H1 (cell line): Measurements from ENCODE around the gene AGBL4. TPM values are rescaled to one million over a fixed set of nuclear protein-coding genes. Genes with fewer than 3 reads are reported as not detected.

Source experiments
- CTCF ChIA-PET: fragments of 300-600 bp; sonication (Branson Sonifier 250); formaldehyde crosslinking; loops from one replicate; lab custom pipeline; 2021; ENCODE audit not compliant: partially characterized antibody; lab: Charles Lee
- POLR2A ChIA-PET: fragments of 300-600 bp; sonication (Branson Sonifier 250); formaldehyde crosslinking; loops from one replicate; lab custom pipeline; 2021; ENCODE audit warnings: inconsistent platforms; ENCODE audit not compliant: partially characterized antibody; lab: Charles Lee
- DNase-seq, 2 experiments: peaks; one replicate each; pipeline versions ENCODE4 v3.0.0 to v3.0.0-alpha.2; 2010 to 2022; ENCODE audit warnings: low spot score in 2 of 2, low read depth in 1 of 2, mixed read lengths in 1 of 2
- FAIRE-seq: peaks from 2 replicates; lab custom pipeline; 2011; peaks lifted over from hg19 to GRCh38; lab: Jason Lieb, UNC
- H2AFZ ChIP-seq: 2 replicates; pipeline ENCODE4 v1.8.1; 2012; ENCODE audit warnings: low read length, inconsistent platforms
- H2AK5ac ChIP-seq: 2 replicates; pipeline ENCODE4 v1.6.1; 2013; ENCODE audit warnings: low read depth, low read length
- H2BK120ac ChIP-seq: replicated peaks from 2 replicates; pipeline ENCODE3; 2013; ENCODE audit warnings: low read depth, low read length, inconsistent platforms
- H2BK12ac ChIP-seq: 2 replicates; pipeline ENCODE4 v1.6.1; 2013; ENCODE audit warnings: low read depth, low read length
- H2BK15ac ChIP-seq: 2 replicates; pipeline ENCODE4 v1.6.1; 2013; ENCODE audit warnings: low read length
- H2BK20ac ChIP-seq: 2 replicates; pipeline ENCODE4 v1.6.1; 2013; ENCODE audit warnings: low read length
- H2BK5ac ChIP-seq: 2 replicates; pipeline ENCODE4 v1.6.1; 2013; ENCODE audit warnings: low read depth, low read length
- H3K14ac ChIP-seq: 2 replicates; pipeline ENCODE4 v1.6.1; 2013; ENCODE audit warnings: inconsistent platforms; ENCODE audit not compliant: insufficient read length
- H3K18ac ChIP-seq: 2 replicates; pipeline ENCODE4 v1.6.1; 2013; ENCODE audit warnings: low read length; ENCODE audit errors: extremely low read depth
- H3K23ac ChIP-seq: 2 replicates; pipeline ENCODE4 v1.6.1; 2013; ENCODE audit warnings: inconsistent platforms; ENCODE audit not compliant: insufficient read length
- H3K23me2 ChIP-seq: 2 replicates; pipeline ENCODE4 v1.6.1; 2013; ENCODE audit warnings: low read depth, low read length
- H3K27ac ChIP-seq: 2 replicates; pipeline ENCODE4 v1.6.1; 2011; ENCODE audit warnings: low read depth, low read length, inconsistent platforms
- H3K27me3 ChIP-seq, 4 experiments: replicated peaks in 1 of 4; 1 replicate in 1 of 4; 2 replicates in 3 of 4; pipeline versions ENCODE4 v1.6.1 to v1.8.1; 2011 to 2013; ENCODE audit warnings: low read length in 3 of 4, mild to moderate bottlenecking in 3 of 4, inconsistent platforms in 2 of 4, mixed read lengths in 2 of 4, moderate library complexity in 1 of 4; ENCODE audit not compliant: control insufficient read depth in 3 of 4, insufficient read depth in 3 of 4; ENCODE audit errors: extremely low read depth in 1 of 4
- H3K36me3 ChIP-seq, 4 experiments: 2 replicates each; pipeline versions ENCODE4 v1.6.1 to v1.8.1; 2011 to 2013; ENCODE audit warnings: mild to moderate bottlenecking in 4 of 4, low read length in 3 of 4, moderate library complexity in 2 of 4, control low read depth in 1 of 4, inconsistent platforms in 1 of 4; ENCODE audit not compliant: insufficient read depth in 4 of 4, control insufficient read depth in 2 of 4
- H3K4ac ChIP-seq: replicated peaks from 2 replicates; pipeline ENCODE3; 2013; ENCODE audit warnings: low read length, low read depth, mixed read lengths, inconsistent platforms; ENCODE audit not compliant: insufficient read length
- H3K4me1 ChIP-seq, 4 experiments: replicated peaks in 1 of 4; 1 replicate in 1 of 4; 2 replicates in 3 of 4; pipeline versions ENCODE4 v1.6.1 to v1.8.1; 2011 to 2013; ENCODE audit warnings: low read length in 3 of 4, inconsistent platforms in 2 of 4, mixed read lengths in 1 of 4; ENCODE audit not compliant: insufficient read depth in 4 of 4, control insufficient read depth in 3 of 4
- H3K4me2 ChIP-seq, 2 experiments: 2 replicates each; pipeline versions ENCODE4 v1.6.1 to v1.8.1; 2011 to 2013; ENCODE audit warnings: low read depth in 2 of 2, low read length in 2 of 2, control low read depth in 1 of 2, inconsistent platforms in 1 of 2, mild to moderate bottlenecking in 1 of 2; ENCODE audit not compliant: insufficient read depth in 1 of 2
- H3K4me3 ChIP-seq, 4 experiments: fragments of 200-600, 300-600 bp in 1 of 4; sonication (generic), shearing (Covaris generic), sonication (Bioruptor Twin) in 1 of 4; 2 replicates each; pipeline versions ENCODE4 v1.5.1 to v1.8.1; 2011 to 2016; ENCODE audit warnings: low read length in 4 of 4, low read depth in 3 of 4, control low read depth in 2 of 4, inconsistent platforms in 2 of 4, mild to moderate bottlenecking in 2 of 4, mixed read lengths in 1 of 4, moderate library complexity in 1 of 4; ENCODE audit not compliant: insufficient read depth in 2 of 4; ENCODE audit errors: extremely low read depth in 1 of 4
- H3K56ac ChIP-seq: replicated peaks from 2 replicates; pipeline ENCODE3; 2013; ENCODE audit warnings: low read depth, mild to moderate bottlenecking, mixed read lengths, low read length, inconsistent platforms; ENCODE audit not compliant: insufficient read length
- H3K79me1 ChIP-seq: 2 replicates; pipeline ENCODE4 v1.6.1; 2013; ENCODE audit warnings: low read depth, low read length, control low read depth
- H3K79me2 ChIP-seq, 2 experiments: 2 replicates each; pipeline versions ENCODE4 v1.6.1 to v1.8.1; 2012 to 2013; ENCODE audit warnings: low read length in 2 of 2, mild to moderate bottlenecking in 2 of 2, inconsistent platforms in 1 of 2; ENCODE audit not compliant: insufficient read depth in 2 of 2, control insufficient read depth in 1 of 2
- H3K9ac ChIP-seq, 4 experiments: replicated peaks in 1 of 4; 1 replicate in 1 of 4; 2 replicates in 3 of 4; pipeline versions ENCODE4 v1.6.1 to v1.8.1; 2011 to 2013; ENCODE audit warnings: low read depth in 3 of 4, low read length in 3 of 4, control low read depth in 2 of 4, mild to moderate bottlenecking in 2 of 4, moderate library complexity in 2 of 4, inconsistent platforms in 1 of 4; ENCODE audit errors: extremely low read depth in 1 of 4
- H3K9me3 ChIP-seq, 2 experiments: 2 replicates each; pipeline versions ENCODE4 v1.6.1 to v1.8.1; 2012 to 2013; ENCODE audit warnings: mild to moderate bottlenecking in 2 of 2, moderate library complexity in 2 of 2, control low read depth in 1 of 2, inconsistent platforms in 1 of 2, low read depth in 1 of 2, low read length in 1 of 2, mixed read lengths in 1 of 2; ENCODE audit not compliant: insufficient read depth in 2 of 2
- H4K20me1 ChIP-seq, 2 experiments: replicated peaks in 1 of 2; 2 replicates each; pipeline versions ENCODE3 to v1.8.1; 2011 to 2013; ENCODE audit warnings: inconsistent platforms in 2 of 2, low read length in 2 of 2, mild to moderate bottlenecking in 1 of 2; ENCODE audit not compliant: insufficient read depth in 2 of 2, control insufficient read depth in 1 of 2
- H4K5ac ChIP-seq: 2 replicates; pipeline ENCODE4 v1.6.1; 2013; ENCODE audit warnings: low read length, low read depth, mixed read lengths, inconsistent platforms; ENCODE audit not compliant: insufficient read length
- H4K8ac ChIP-seq: 2 replicates; pipeline ENCODE4 v1.8.0; 2013; ENCODE audit warnings: mild to moderate bottlenecking, moderate library complexity, low read length, inconsistent platforms; ENCODE audit not compliant: insufficient read depth; ENCODE audit errors: extremely low read depth
- H4K91ac ChIP-seq: replicated peaks from 2 replicates; pipeline ENCODE3; 2013; ENCODE audit warnings: low read length, mixed read lengths, inconsistent platforms; ENCODE audit not compliant: insufficient read length
- ASH2L ChIP-seq: fragments of 200-600, 300-600 bp; sonication (generic); IDR thresholded peaks from one replicate; pipeline ENCODE4 v1.7.1; 2017; ENCODE audit warnings: low read length
- BCL11A ChIP-seq, 2 experiments: IDR thresholded peaks; one replicate each; pipeline ENCODE4 v1.6.1; 2011; ENCODE audit warnings: low read depth in 2 of 2, low read length in 2 of 2, mild to moderate bottlenecking in 2 of 2
- CEBPB ChIP-seq: IDR thresholded peaks from 2 replicates; pipeline ENCODE4 v1.6.1; 2012; ENCODE audit warnings: low read depth, low read length
- HDAC2 ChIP-seq, 2 experiments: fragments of 300-600 bp in 1 of 2; sonication (generic) in 1 of 2; IDR thresholded peaks; 2 replicates each; pipeline ENCODE4 v1.6.1; 2011 to 2012; ENCODE audit warnings: low read depth in 2 of 2, low read length in 2 of 2, mild to moderate bottlenecking in 2 of 2, moderate library complexity in 2 of 2, borderline replicate concordance in 1 of 2, inconsistent platforms in 1 of 2
- JUND ChIP-seq: IDR thresholded peaks from 2 replicates; pipeline ENCODE4 v1.6.1; 2011; ENCODE audit warnings: mild to moderate bottlenecking, improper control_type of control experiment, low read length
- POLR2AphosphoS5 ChIP-seq: IDR thresholded peaks from 2 replicates; pipeline ENCODE4 v1.6.1; 2011; ENCODE audit warnings: low read depth, low read length
- POU5F1 ChIP-seq: IDR thresholded peaks from 2 replicates; pipeline ENCODE4 v1.6.1; 2011; ENCODE audit warnings: low read depth, mild to moderate bottlenecking, low read length, moderate library complexity
- RBBP5 ChIP-seq: IDR thresholded peaks from 2 replicates; pipeline ENCODE4 v1.7.1; 2012; ENCODE audit warnings: low read depth, mild to moderate bottlenecking, inconsistent platforms, low read length, moderate library complexity, borderline replicate concordance
- SAP30 ChIP-seq: fragments of 300-600 bp; sonication (generic); IDR thresholded peaks from 2 replicates; pipeline ENCODE4 v1.7.1; 2012; ENCODE audit warnings: low read length, moderate library complexity, mild to moderate bottlenecking, inconsistent platforms; ENCODE audit not compliant: insufficient read depth, insufficient replicate concordance
- SIN3A ChIP-seq, 2 experiments: IDR thresholded peaks in 1 of 2; conservative IDR thresholded peaks in 1 of 2; 2 replicates each; pipeline ENCODE4 v1.6.1; 2011 to 2012; ENCODE audit warnings: low read length in 2 of 2, improper control_type of control experiment in 1 of 2, low read depth in 1 of 2, mild to moderate bottlenecking in 1 of 2
- SP4 ChIP-seq: IDR thresholded peaks from 2 replicates; pipeline ENCODE4 v1.6.1; 2012; ENCODE audit warnings: low read length, inconsistent platforms
- TAF1 ChIP-seq: IDR thresholded peaks from 2 replicates; pipeline ENCODE4 v1.6.1; 2011; ENCODE audit warnings: mild to moderate bottlenecking, low read depth, low read length
- TBP ChIP-seq: IDR thresholded peaks from 2 replicates; pipeline ENCODE4 v1.6.1; 2011; ENCODE audit warnings: low read depth, low read length, improper control_type of control experiment
- WGBS, 2 experiments: shearing (Covaris generic) in 1 of 2; methylation state at CpG; one replicate each; pipeline versions ENCODE4 v1.1.6 to v1.1.7; 2013 to 2015; ENCODE audit warnings: low lambda C conversion rate in 2 of 2, mixed read lengths in 2 of 2, inconsistent platforms in 1 of 2, low coverage in 1 of 2, missing lambda C conversion rate in 1 of 2; ENCODE audit not compliant: insufficient replicate concordance in 2 of 2, insufficient coverage in 1 of 2, insufficient read length in 1 of 2; ENCODE audit errors: extremely low coverage in 1 of 2, missing lambda C conversion rate in 1 of 2; 5-methylcytosine and 5-hydroxymethylcytosine counted together
- polyA plus RNA-seq, 7 experiments: library from polyadenylated mRNA; depleted of rRNA in 3 of 7; stranded (reverse) in 5 of 7; unstranded in 2 of 7; fragments of >200 nt in 5 of 7; fragments of 200-250 nt in 2 of 7; gene quantifications; 1 replicate in 5 of 7; 2 replicates in 1 of 7; 4 replicates in 1 of 7; pipeline versions ENCODE4 v1.2.1 to v1.2.3, GENCODE V29; 2011 to 2013; ENCODE audit warnings: missing spikeins in 2 of 7, mixed read lengths in 2 of 7
- total RNA-seq: library from RNA; stranded (reverse); fragmentation: NEBNext Ultra II Directional; extraction: Animal tissue kit (Norgen Biotek cat#: 25700); gene quantifications from 2 replicates; pipeline ENCODE4 v1.2.1, GENCODE V29; 2021

Gene AGBL4
- total and polyA plus RNA-seq, 2 of the 8 experiments (the other 6 are each of a cell fraction or from before 2014, with no cell fraction given): 0.41 to 0.45 TPM

DNA sequence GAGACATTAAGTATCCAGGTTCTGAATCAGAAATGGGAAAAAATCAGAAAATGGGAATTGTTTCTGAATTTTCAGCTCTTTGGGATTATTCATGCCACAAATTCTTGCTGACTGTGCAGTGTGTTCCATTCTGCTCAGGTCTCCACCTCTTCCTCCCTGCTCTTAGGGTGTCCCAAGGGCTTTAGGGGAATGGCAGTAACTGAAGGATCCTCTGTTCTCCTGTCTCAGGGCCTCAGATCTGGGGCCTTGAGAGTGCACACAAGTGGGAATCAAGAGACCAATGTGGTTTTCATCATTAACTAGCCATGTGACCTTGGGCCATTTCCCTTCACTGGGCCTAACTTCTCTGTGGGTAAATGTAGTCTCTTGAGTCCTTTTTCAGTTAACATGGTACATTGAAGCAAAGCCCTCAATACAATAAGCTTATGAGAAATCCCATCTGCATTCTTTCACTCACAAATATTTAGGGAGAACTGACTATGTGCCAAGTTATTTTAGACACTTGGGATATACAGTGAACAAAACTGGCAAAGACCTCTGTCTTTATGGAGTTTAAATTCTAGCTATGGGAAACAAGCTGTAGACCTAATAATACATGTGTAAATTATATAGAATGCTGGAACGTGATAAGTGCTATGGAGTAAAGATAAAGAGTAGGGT, 1476.1 kb downstream of the AGBL4 start:
- Histone ChIP-seq H3K4me1 (peaks cover 0 to 5% (median 1%) of the 10 kb centered on the region in 4 experiments; a peak in 1 of 7 replicates), H3K14ac (no peak overlapping the region), H3K9ac (no peak overlapping the region), H3K27ac (no peak overlapping the region), H2BK15ac (no peak overlapping the region), H3K56ac (no peak overlapping the region), H2BK120ac (no peak overlapping the region), H4K5ac (no peak overlapping the region), H3K36me3 (no peaks in the 10 kb centered on the region), H3K79me1 (no peaks in the 10 kb centered on the region; the same call in 1 of the 2 replicates), H4K8ac (no peak overlapping the region), H3K4me2 (no peak overlapping the region), H3K23ac (no peak overlapping the region), H4K91ac (no peak overlapping the region), H3K23me2 (peaks cover 2% of the 10 kb centered on the region), H3K79me2 (no peaks in the 10 kb centered on the region), H2BK20ac (no peak overlapping the region), H4K20me1 (no peaks in the 10 kb centered on the region), H2BK12ac (no peak overlapping the region), H2AK5ac (no peak overlapping the region), H3K18ac (no peak overlapping the region), H2AFZ (no peak overlapping the region), H2BK5ac (no peak overlapping the region), H3K4me3 (no peak overlapping the region), H3K4ac (no peak overlapping the region), H3K27me3 (0 out of 7 replicates have a peak, but pooled peaks cover 0 to 2% (median 0%) of the 10 kb centered on the region in 4 experiments), H3K9me3 (no peaks in the 10 kb centered on the region)
- FAIRE-seq: no peak
- ChIA-PET POLR2A (no interaction called here), CTCF (interaction anchor here (0.9 to 3.1 kb wide), 4 partner anchors 13 to 130 kb away, joined by 3 to 16 read pairs (median 6); no protein-coding TSS in a partner anchor)
- no peak for DNase-seq
- WGBS, 2 experiments: 85% methylated on average over 1 of the region's 1 CpG; no CpG with 5 or more reads in 1 of the 2 experiments
- TF ChIP-seq ASH2L (no peak), HDAC2 (IDR thresholded peaks at IDR 0.05; ENCODE audit: borderline replicate concordance in 1 of 2, low read depth in 2 of 2, low read length in 2 of 2) (no peak), POU5F1 (no peak), CEBPB (no peak), POLR2AphosphoS5 (no peak), RBBP5 (no peak), JUND (no peak), SIN3A (conservative IDR thresholded peaks at IDR 0.05 in 1 of 2, IDR thresholded peaks at IDR 0.05 in 1 of 2; ENCODE audit: low read depth in 1 of 2, low read length in 2 of 2) (no peak), BCL11A (IDR thresholded peaks at IDR 0.05; ENCODE audit: low read depth in 2 of 2, low read length in 2 of 2) (no peak), SAP30 (no peak), TBP (no peak), TAF1 (no peak), SP4 (no peak)
